HepG2 (cell line): ENCODE results near the gene RBM19. TPM values are rescaled to one million over a fixed set of nuclear protein-coding genes. Genes with fewer than 3 reads are reported as not detected.
A peak's percentile ranks its signal among the peaks of the same experiment; 100 is the strongest.

Source experiments
- ATAC-seq: fragments of 200-7000 bp; cut with Tn5 transposase; 3 replicates; pipeline ENCODE4 v1.9.1; 2020; ENCODE audit warnings: mild to moderate bottlenecking, moderate library complexity
- BruUV-seq: library from RNA; stranded (reverse); fragments of 400-500 nt; replicated peaks from 2 replicates; lab custom pipeline; 2021; lab: Mats Ljungman, UMichigan
- CTCF ChIA-PET: fragments of 300-600 bp; formaldehyde crosslinking; extraction: SDS; loops from one replicate; lab custom pipeline; 2021; ENCODE audit warnings: low total read pairs, inconsistent platforms, low intra/inter-chr PET ratio; lab: Yijun Ruan, JAX
- POLR2A ChIA-PET: fragments of 350-600 bp; sonication (Branson Sonifier 250); formaldehyde crosslinking; loops from one replicate; lab custom pipeline; 2020; ENCODE audit warnings: antibody characterized with exemption, inconsistent platforms; lab: Yijun Ruan, JAX
- DNase-seq: peaks from one replicate; pipeline ENCODE4 v3.0.0-alpha.2; 2015; ENCODE audit warnings: low spot score
- FAIRE-seq: peaks from 3 replicates; lab custom pipeline; 2011; peaks lifted over from hg19 to GRCh38; lab: Jason Lieb, UNC
- H2AFZ ChIP-seq: one replicate; pipeline ENCODE4 v1.6.1; 2011; ENCODE audit warnings: low read length, inconsistent platforms
- H3K27ac ChIP-seq: fragments of 300-600 bp; 3 replicates; pipeline ENCODE4 v1.8.0; 2011; ENCODE audit warnings: mixed run types, mild to moderate bottlenecking, mixed read lengths, low read length, inconsistent platforms; ENCODE audit not compliant: insufficient read depth; ENCODE audit errors: extremely low read length
- H3K27me3 ChIP-seq, 2 experiments: fragments of 200-600 bp in 1 of 2; 2 replicates in 1 of 2; 3 replicates in 1 of 2; pipeline versions ENCODE4 v1.6.0 to v1.8.0; 2011; ENCODE audit warnings: low read length in 2 of 2, mild to moderate bottlenecking in 2 of 2, moderate library complexity in 2 of 2, inconsistent platforms in 1 of 2; ENCODE audit not compliant: insufficient read depth in 2 of 2, control insufficient read depth in 1 of 2
- H3K36me3 ChIP-seq, 2 experiments: fragments of 200-600 bp in 1 of 2; replicated peaks in 1 of 2; 2 replicates in 1 of 2; 3 replicates in 1 of 2; pipeline versions ENCODE4 v1.5.1 to v1.8.0; 2011; ENCODE audit warnings: low read length in 2 of 2, inconsistent platforms in 1 of 2; ENCODE audit not compliant: insufficient read depth in 2 of 2, control insufficient read depth in 1 of 2
- H3K4me1 ChIP-seq: 2 replicates; pipeline ENCODE4 v1.5.1; 2012; ENCODE audit warnings: low read length, inconsistent platforms; ENCODE audit not compliant: insufficient read depth
- H3K4me2 ChIP-seq: 2 replicates; pipeline ENCODE4 v1.6.0; 2011; ENCODE audit warnings: low read depth, low read length, inconsistent platforms
- H3K4me3 ChIP-seq, 3 experiments: fragments of 200-600 bp in 1 of 3; sonication (generic), shearing (Covaris generic) in 1 of 3; replicated peaks in 1 of 3; 2 replicates each; pipeline ENCODE4 v1.5.1; 2011 to 2016; ENCODE audit warnings: low read length in 3 of 3, inconsistent platforms in 2 of 3, low read depth in 2 of 3, mild to moderate bottlenecking in 2 of 3, control low read depth in 1 of 3, mixed read lengths in 1 of 3; ENCODE audit not compliant: insufficient read depth in 1 of 3
- H3K79me2 ChIP-seq: one replicate; pipeline ENCODE4 v1.6.1; 2011; ENCODE audit warnings: low read length, inconsistent platforms; ENCODE audit not compliant: insufficient read depth
- H3K9ac ChIP-seq: 2 replicates; pipeline ENCODE4 v1.6.0; 2011; ENCODE audit warnings: mild to moderate bottlenecking, low read depth, low read length, inconsistent platforms; ENCODE audit not compliant: insufficient read depth
- H3K9me3 ChIP-seq: 2 replicates; pipeline ENCODE4 v1.5.1; 2012; ENCODE audit warnings: mild to moderate bottlenecking, low read length
- H4K20me1 ChIP-seq: 2 replicates; pipeline ENCODE4 v1.6.0; 2011; ENCODE audit warnings: inconsistent platforms, mild to moderate bottlenecking, low read length, moderate library complexity; ENCODE audit not compliant: insufficient read depth
- ARID5B ChIP-seq: IDR thresholded peaks from 2 replicates; pipeline ENCODE4 v1.4.0; 2020; ENCODE audit warnings: mild to moderate bottlenecking, missing genetic modification reagents
- ELF1 ChIP-seq: sonication (generic); formaldehyde crosslinking; IDR thresholded peaks from 2 replicates; pipeline ENCODE4 v1.4.0; 2020; ENCODE audit warnings: missing genetic modification reagents
- ELF3 ChIP-seq: IDR thresholded peaks from 2 replicates; pipeline ENCODE4 v1.6.1; 2016; ENCODE audit warnings: missing genetic modification reagents, missing compliant biosample characterization
- GABPB1 ChIP-seq: IDR thresholded peaks from 2 replicates; pipeline ENCODE4 v1.6.1; 2016; ENCODE audit warnings: mild to moderate bottlenecking, missing genetic modification reagents, moderate library complexity, missing compliant biosample characterization
- GRHL1 ChIP-seq: sonication (generic); formaldehyde crosslinking; conservative IDR thresholded peaks from 2 replicates; pipeline ENCODE4 v1.8.0; 2022; ENCODE audit warnings: missing genetic modification reagents
- HNF4A ChIP-seq: sonication (generic); formaldehyde crosslinking; IDR thresholded peaks from 2 replicates; pipeline ENCODE4 v1.4.0; 2020; ENCODE audit warnings: missing genetic modification reagents
- IRF2 ChIP-seq: IDR thresholded peaks from 2 replicates; pipeline ENCODE4 v1.6.1; 2018; ENCODE audit warnings: missing genetic modification reagents, missing compliant biosample characterization
- MIER3 ChIP-seq: IDR thresholded peaks from 2 replicates; pipeline ENCODE4 v1.6.1; 2016; ENCODE audit warnings: missing compliant biosample characterization, borderline replicate concordance
- TOE1 ChIP-seq: sonication (generic); formaldehyde crosslinking; IDR thresholded peaks from 2 replicates; pipeline ENCODE4 v1.4.0; 2020; ENCODE audit warnings: mild to moderate bottlenecking, missing genetic modification reagents
- ZFP90 ChIP-seq: sonication (generic); formaldehyde crosslinking; IDR thresholded peaks from 2 replicates; pipeline ENCODE4 v1.8.0; 2022; ENCODE audit warnings: missing genetic modification reagents, mild to moderate bottlenecking, inconsistent platforms, borderline replicate concordance
- ZKSCAN8 ChIP-seq: IDR thresholded peaks from 2 replicates; pipeline ENCODE4 v1.6.1; 2016; ENCODE audit warnings: borderline replicate concordance, missing genetic modification reagents, missing compliant biosample characterization
- ZNF768 ChIP-seq: sonication (generic); formaldehyde crosslinking; IDR thresholded peaks from 2 replicates; pipeline ENCODE4 v1.4.0; 2020; ENCODE audit warnings: missing genetic modification reagents
- WGBS: methylation state at CpG from one replicate; pipeline ENCODE4 v1.1.6; 2017; ENCODE audit warnings: low lambda C conversion rate; 5-methylcytosine and 5-hydroxymethylcytosine counted together
- in situ Hi-C: cut with HindIII; loops from 2 replicates; pipeline ENCODE4 v1.10.0; 2017; ENCODE audit warnings: low pct_unique_long_range_greater_than_20kb; ENCODE audit not compliant: extremely low pct_ligation_motif_present
- intact Hi-C: fragments of 100-400 bp; cut with micrococcal nuclease; formaldehyde crosslinking; loops from one replicate; pipeline ENCODE4 v1.10.0; 2022; ENCODE audit not compliant: unreplicated experiment
- polyA plus RNA-seq, 8 experiments: library from polyadenylated mRNA; depleted of rRNA in 3 of 8; stranded (reverse) in 7 of 8; unstranded in 1 of 8; fragments of >200 nt; fragmentation: Illumina TruSeq in 4 of 8; extraction: Trizol in 4 of 8; gene quantifications; 2 replicates each; pipeline versions ENCODE4 v1.2.1 to v1.2.3, GENCODE V29; 2011 to 2016; ENCODE audit warnings: low read depth in 4 of 8, missing spikeins in 1 of 8, mixed read lengths in 1 of 8; ENCODE audit not compliant: insufficient read depth in 1 of 8
- total RNA-seq, 5 experiments: library from RNA; depleted of rRNA; stranded (reverse); fragments of >200 nt; fragmentation: Illumina TruSeq; extraction: Trizol; gene quantifications; 2 replicates each; pipeline ENCODE4 v1.2.3, GENCODE V29; 2016; ENCODE audit warnings: low read depth in 1 of 5

The RBM19 gene
- total and polyA plus RNA-seq, 2 of the 13 experiments (the other 11 are each of a cell fraction or from before 2014, with no cell fraction given) = 19.3 to 32.2 TPM

GRCh38 chr12:113987261-113988063 lies 21.3 kb upstream of the RBM19 start (continued):
- peak; percentile 76 for TF ChIP-seq ARID5B
- TF ChIP-seq ZFP90 (CRISPR knock-in tag) = no peak
- TF ChIP-seq HNF4A (CRISPR knock-in tag) = peak; percentile 84
- TF ChIP-seq ELF3 (CRISPR knock-in tag) = 0 out of 2 replicates have a peak, but pooled peaks have one; percentile 31
- TF ChIP-seq IRF2 (CRISPR knock-in tag) = peak; percentile 31; the same call in 1 of the 2 replicates
- 0 out of 2 replicates have a peak, but pooled peaks have one; percentile 16 for TF ChIP-seq ELF1 (CRISPR knock-in tag)

DNA sequence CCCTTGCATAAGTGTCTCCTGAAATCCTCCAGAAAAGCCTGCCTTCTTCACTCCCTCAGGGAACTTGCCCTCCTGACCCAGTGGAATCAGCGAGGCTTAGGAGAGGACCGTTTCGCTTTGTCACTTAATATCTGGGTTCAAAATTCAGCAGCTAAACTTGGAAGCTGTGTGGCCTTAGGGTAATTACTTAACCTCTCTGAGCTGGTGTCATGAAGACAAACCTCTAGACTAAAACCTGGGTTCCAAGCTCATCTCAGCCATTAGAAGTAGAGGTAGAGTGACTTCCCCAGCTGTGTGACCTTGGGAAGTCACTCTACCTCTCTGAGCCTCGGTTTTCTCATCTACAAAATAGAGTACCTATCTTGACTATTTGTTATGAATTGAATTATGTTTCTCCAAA lies 18.3 kb upstream of the RBM19 start:
- in situ Hi-C loops = loop anchor here (10.0 to 25.0 kb wide), 4 partner anchors 230 to 1928 kb away; no protein-coding TSS in a partner anchor

More for the DNA sequence above, 18.3 kb upstream of the RBM19 start:
- H3K36me3 ChIP-seq = no peaks in the 10 kb centered on the region
- TF ChIP-seq ZNF768 (CRISPR knock-in tag) (peak; percentile 39; the same call in 1 of the 2 replicates), GRHL1 (CRISPR knock-in tag) (no peak), MIER3 (no peak), GABPB1 (CRISPR knock-in tag) (no peak), ZKSCAN8 (no peak), TOE1 (no peak)
- DNase-seq (no peak), ATAC-seq (no peak), FAIRE-seq (no peak)
- H3K4me2 ChIP-seq = no peak overlapping the region
- H3K27me3 ChIP-seq = no peaks in the 10 kb centered on the region
- BruUV-seq = no TSS peak
- no peaks in the 10 kb centered on the region for H3K79me2 ChIP-seq
- no peaks in the 10 kb centered on the region for H4K20me1 ChIP-seq
- H3K9ac ChIP-seq = no peak overlapping the region
- intact Hi-C loops = no loop called here
- H2AFZ ChIP-seq = no peak overlapping the region
- peaks cover 54% of the 10 kb centered on the region for H3K4me1 ChIP-seq
- no peaks in the 10 kb centered on the region for H3K9me3 ChIP-seq
- ChIA-PET CTCF (no interaction called here), POLR2A (no interaction called here)
- 47% methylated on average over 4 of the region's 4 CpGs for WGBS
- H3K4me3 ChIP-seq = no peak overlapping the region
- no peak overlapping the region for H3K27ac ChIP-seq
